ENCODE data around the gene EDEM3.

- TF ChIP-seq CTCF (conservative IDR thresholded peaks at IDR 0.05 in 1 of 2, IDR thresholded peaks at IDR 0.05 in 1 of 2; ENCODE audit: low read depth in 1 of 2, low read length in 2 of 2), result no peak
- TF ChIP-seq EZH2 (IDR thresholded peaks at IDR 0.05; ENCODE audit: low read length, missing control alignments), result no peak
Observed at GRCh38 chr1:184788970-184789369, 34.3 kb upstream of the EDEM3 start.

Measured in fibroblast of lung (primary cell).